Cardiac septum (tissue), 1 donor: Measurements from ENCODE around the gene ZNF234. TPM values are rescaled to one million over a fixed set of nuclear protein-coding genes. Genes with fewer than 3 reads are reported as not detected.
"Not testable (repeated sequence)": the region's sequence is repeated elsewhere in the genome, so short reads cannot be mapped to it uniquely, and the experiment has no call there.

Source experiments
- DNase-seq: peaks from one replicate; pipeline ENCODE4 v3.0.0-alpha.2; 2020; ENCODE audit warnings: low spot score
- intact Hi-C: fragments of 100-400 bp; cut with DNase I; formaldehyde crosslinking; loops from one replicate; pipeline ENCODE4 v1.14.0; 2022
- total RNA-seq: library from RNA; stranded (reverse); fragmentation: NEBNext Ultra II Directional; extraction: Animal tissue kit (Norgen Biotek cat#: 25700); gene quantifications from one replicate; pipeline ENCODE4 v1.2.1, GENCODE V29; 2021
- donor health status: DM: no; HTN: no; CAD: no.

ZNF234 gene
- total RNA-seq, 1 donor from 2014 or later = 9.6 TPM

DNA sequence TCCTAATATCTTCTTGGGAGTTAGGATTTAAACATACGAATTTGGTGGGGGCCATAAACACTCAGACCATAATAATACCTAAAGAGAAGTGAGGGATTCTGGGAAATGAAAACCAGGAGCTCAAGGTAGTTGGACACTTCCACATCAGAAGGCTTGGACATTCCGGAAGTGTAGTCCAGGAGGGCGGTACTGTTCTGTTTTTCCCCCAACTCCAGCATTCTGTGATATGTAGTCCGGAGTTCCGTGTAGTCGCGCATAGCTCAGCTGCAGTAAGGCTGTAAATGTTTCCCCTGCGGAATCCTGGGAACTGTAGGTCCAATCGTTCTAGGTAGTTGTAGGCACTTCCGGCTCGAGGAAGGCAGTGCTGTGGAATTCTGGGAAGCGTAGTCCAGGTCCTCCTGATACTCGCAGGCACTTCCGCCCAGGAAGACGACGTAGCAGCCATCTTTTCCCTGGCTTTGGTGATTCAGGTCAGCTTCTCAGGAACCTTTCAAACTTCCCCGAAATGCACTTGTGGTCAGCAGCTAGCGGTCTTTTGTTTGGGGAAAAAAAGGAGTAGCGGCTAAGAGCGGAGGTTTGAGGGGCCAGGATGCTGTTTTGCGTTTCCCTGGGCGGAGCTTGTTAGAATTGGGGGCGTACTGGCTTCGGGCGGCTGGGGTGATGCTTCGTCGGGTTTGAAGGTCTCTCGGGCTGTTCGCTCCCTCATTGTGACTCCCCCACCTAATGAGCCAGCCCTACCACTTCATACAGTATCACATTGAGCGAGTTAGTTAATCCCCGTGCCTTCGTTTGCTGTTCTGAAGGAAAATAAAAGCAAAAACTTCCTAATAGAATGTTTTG lies 23.5 kb downstream of the ZNF234 start, which contains the start of gene ZNF226:
TSS of gene ZNF226 (plus strand) at position 428 of the 840 bp plus-strand sequence. CDS start 4,981 bp downstream, outside the sequence.
- peak; percentile 95 for DNase-seq
- intact Hi-C loops = loop anchor here (1.0 to 5.0 kb wide), 4 partner anchors 24 to 113 kb away; partner anchors contain the start of genes ZNF223, ZNF225 and ZNF234

DNA sequence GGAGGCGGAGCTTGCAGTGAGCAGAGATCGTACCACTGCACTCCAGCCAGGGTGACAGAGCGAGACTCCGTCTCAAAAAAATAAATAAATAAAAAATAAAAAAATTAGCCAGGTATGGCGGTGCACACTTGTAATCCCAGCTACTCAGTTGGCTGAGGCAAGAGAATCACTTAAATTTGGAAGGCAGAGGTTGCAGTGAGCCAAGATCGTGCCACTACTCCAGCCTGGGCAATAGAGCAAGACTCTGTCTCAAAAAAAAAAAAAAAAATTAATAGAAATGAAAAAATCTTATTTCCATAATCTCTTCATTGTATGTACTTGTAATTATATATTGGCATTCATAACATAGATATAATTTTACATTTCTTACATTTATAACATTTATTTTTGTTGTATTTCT lies 29.3 kb downstream of the ZNF234 start:
- intact Hi-C loops, DNase-seq: not testable (repeated sequence)

DNA sequence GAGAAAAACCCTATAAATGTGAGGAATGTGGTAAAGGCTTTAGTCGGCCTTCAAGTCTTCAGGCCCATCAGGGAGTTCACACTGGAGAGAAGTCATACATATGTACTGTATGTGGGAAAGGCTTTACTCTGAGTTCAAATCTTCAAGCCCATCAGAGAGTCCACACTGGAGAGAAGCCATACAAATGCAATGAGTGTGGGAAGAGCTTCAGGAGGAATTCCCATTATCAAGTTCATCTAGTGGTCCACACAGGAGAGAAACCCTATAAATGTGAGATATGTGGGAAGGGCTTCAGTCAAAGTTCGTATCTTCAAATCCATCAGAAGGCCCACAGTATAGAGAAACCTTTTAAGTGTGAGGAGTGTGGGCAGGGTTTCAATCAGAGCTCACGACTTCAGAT lies 35.2 kb downstream of the ZNF234 start:
- DNase-seq = no peak
- intact Hi-C loops = no loop called here

DNA sequence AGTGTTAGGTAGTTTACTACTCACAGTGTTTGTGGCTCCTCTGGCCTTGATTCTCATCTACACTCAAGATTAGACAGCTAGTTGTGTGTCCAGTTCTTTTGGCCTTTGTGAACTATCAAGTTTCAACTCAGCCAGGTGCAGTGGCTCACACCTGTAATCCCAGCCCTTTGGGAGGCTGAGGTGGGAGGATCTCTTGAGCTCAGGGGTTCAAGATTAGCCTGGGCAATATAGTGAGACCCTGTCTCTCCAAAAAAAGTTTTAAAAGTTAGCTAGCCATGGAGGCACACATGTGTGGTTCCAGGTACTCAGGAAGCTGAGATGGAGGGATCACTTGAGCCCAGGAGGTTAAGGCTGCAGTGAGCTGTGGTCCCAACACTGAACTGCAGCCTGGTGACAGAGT lies 39.6 kb downstream of the ZNF234 start:
- DNase-seq = no peak
- intact Hi-C loops = no loop called here

DNA sequence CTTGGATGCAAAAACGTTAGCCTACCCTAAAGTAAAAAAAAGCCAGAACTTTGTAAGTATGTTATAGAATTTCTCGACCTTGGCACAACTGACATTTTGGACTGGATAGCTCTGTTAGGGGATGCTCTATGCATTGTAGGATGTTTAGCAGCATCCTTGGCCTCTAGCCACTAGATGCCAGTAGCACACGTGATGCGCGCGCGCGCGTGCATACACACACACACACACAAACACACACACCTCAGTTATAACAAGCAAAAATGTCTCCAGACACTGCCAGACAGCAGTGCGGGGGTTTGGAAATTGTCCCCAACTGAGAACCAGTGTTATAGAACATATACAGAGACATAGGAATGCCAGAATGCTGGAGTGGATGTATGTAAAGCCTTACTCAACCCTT lies 40.8 kb downstream of the ZNF234 start:
- no peak for DNase-seq
- intact Hi-C loops = no loop called here

DNA sequence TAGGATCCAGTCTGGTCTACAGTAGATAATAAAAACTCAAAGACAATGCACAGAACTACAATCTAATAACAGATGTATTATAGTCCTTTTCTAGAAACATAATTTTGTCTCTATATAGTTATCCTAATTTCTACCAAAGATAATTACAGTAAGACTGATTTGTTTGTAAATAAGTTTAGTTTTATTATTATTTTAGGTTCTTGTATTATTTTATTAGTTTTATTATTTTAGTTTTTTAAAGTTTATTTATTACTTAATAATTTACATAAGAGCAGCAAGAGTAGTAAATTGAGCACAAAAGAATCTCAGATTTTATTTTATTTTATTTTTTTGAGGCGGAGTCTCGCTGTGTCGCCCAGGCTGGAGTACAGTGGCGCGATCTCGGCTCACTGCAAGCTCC lies 48.7 kb downstream of the ZNF234 start:
- intact Hi-C loops = no loop called here
- DNase-seq = no peak

DNA sequence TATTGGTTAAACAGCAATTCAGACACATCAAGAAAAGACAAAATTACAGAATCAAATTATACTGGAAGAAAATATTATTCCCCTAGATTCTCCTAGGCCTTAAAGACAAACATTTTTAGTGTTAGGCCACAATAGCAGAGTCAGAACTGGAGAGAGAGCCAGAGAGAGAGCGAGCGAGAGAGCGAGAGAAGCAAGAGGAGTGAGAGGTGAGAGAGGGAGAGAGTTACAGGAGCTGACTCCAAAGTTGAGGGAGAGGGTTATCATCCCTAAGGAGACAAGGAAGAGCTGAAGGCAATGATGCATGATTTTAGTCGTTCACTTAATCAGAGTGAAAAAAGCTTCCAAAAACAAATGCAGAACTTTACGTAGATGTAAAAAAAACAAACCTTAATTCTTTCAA lies 50.8 kb downstream of the ZNF234 start:
- intact Hi-C loops = no loop called here
- DNase-seq = no peak

DNA sequence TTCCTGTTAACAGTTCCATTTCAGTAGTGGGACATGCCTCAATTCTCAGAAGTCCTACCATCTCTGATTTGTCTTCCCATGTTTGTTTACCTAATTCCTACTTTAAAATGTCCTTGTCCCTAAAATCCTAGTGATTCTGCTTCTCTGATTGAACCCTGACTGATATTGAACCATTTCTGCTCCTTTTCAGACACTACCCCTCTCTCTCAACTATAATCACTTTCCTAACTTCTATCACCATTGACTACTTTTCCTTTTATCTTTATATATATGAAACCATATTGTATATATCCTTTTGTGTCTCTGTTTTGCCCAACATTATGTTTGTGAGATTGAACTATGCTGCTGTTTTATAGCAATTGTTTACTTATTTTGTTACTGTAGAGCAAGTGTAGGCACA lies 55.4 kb downstream of the ZNF234 start:
- no peak for DNase-seq
- intact Hi-C loops = no loop called here

DNA sequence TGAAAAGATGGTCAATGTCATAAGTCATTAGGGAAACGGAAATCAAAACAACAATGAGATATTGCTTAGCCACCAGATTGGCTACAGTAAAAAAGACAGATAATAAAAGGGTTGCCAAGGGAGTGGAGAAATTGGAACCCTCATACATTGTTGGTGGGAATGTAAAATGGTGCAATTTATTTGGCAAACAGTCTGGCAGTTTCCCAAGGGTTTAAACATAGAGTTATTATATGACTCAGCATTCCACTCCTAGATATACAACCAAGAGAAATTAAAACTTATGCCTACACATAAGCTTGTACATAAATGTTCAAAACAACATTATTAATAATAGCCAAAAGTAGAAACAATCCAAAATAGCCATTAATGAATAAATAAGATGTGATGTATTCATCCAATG lies 61.1 kb downstream of the ZNF234 start:
- no peak for DNase-seq
- intact Hi-C loops = loop anchor here (10.0 kb wide), 1 partner anchor 198 kb away; the partner anchor contains the start of gene ZNF230

DNA sequence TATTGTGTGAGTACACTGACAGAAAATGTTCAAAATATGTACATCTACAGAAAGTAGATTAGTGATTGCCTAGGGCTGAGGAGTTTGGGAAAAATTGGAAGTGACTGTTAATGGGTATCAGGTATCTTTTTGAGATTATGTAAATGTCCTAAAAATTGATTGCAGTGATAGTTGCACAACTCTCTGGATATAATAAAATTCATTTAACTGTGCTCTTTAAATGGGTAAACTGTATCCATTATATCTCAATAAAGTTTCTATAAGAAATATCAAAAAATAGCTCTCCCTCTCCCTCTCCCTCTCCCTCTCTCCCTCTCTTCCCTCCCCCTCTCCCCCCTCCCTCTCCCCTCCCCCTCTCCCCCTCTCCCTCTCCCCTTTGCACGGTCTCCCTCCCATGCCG lies 61.6 kb downstream of the ZNF234 start:
- intact Hi-C loops = loop anchor here (10.0 kb wide), 1 partner anchor 198 kb away; the partner anchor contains the start of gene ZNF230
- DNase-seq = no peak

DNA sequence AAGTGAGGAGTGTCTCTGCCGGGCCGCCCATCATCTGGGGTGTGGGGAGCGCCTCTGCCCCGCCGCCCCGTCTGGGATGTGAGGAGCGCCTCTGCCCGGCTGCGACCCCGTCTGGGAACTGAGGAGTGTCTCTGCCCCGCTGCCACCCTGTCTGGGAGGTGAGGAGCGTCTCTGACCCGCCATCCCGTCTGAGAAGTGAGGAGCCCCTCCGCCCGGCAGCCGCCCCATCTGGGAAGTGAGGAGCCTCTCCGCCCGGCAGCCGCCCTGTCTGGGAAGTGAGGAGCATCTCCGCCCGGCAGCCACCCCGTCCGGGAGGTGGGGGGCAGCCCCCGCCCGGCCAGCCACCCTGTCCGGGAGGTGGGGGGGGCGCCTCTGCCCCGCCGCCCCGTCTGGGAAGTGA lies 62.5 kb downstream of the ZNF234 start:
- not testable (repeated sequence) for DNase-seq

DNA sequence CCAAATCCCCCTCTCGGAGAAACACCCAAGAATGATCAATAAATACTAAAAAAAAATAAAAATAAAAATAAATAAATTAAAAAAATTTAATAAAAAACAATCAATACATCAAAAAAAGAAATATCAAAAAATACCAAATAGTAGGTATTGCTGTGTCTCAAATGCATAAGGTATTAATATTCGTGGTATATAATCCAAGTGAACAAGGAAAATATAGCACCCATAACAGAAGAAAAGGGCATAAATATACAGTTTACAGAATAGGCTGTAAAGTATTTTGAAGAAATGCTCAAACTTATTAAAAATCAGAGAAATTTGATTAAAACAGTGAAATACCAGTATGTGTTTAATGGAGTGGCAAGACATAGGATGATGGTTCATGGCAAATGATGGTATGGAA lies 63.4 kb downstream of the ZNF234 start:
- DNase-seq = no peak
- intact Hi-C loops = loop anchor here (5.0 to 10.0 kb wide), 3 partner anchors 112 to 200 kb away; partner anchors contain the start of genes ZNF224, ZNF230 and ZNF285

More for the DNA sequence above, 62.5 kb downstream of the ZNF234 start:
- intact Hi-C loops = loop anchor here (10.0 kb wide), 1 partner anchor 199 kb away; the partner anchor contains the start of gene ZNF230

DNA sequence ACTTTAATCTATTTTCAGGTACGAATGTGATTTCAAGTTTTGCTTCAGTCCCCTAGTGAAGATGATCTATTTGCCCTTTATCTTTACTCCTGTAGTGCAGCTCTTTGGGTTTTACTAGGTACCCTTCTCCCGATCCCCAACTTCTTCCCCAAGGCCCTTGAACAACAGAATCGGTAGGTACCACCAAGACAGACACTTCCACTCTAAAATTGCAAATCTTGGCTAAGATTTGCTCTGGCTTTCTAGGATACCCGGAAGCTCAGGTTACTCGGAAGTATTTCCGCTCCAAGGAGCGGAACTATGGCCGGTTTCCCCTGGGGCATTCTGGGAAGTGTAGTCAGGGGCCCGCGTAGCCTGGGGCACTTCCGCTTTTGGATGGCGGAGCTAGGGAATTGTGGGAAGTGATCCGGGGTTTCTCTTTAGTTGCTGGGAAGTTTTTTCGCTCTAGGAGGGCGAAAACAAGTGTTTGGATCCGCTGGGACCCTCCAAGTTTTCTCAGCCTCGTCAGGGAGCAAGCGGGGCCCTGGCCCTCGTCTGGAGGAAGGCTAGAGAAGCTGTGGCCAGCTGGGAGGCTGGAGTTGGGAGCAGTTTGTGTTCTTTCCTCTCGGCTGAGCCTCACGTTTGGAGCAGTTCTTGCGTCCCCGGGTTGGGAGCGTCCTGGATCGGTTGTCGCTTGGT lies 65.9 kb downstream of the ZNF234 start:
- intact Hi-C loops = loop anchor here (1.0 to 10.0 kb wide), 6 partner anchors 42 to 202 kb away; partner anchors contain the start of genes ZNF112, ZNF224, ZNF226 and ZNF230

More for the DNA sequence above, 65.9 kb downstream of the ZNF234 start:
- peak; percentile 94 for DNase-seq

Other genes with a start within 250 kb of the ZNF234 start
- 7.0 TPM for gene ZNF45, start 206.3 kb upstream of the ZNF234 start, total RNA-seq
- gene ZNF221, start 190.3 kb upstream of the ZNF234 start, total RNA-seq = 4.7 TPM
- 6.4 TPM for gene ZNF155, start 157.4 kb upstream of the ZNF234 start, total RNA-seq
- gene ZNF230, start 138.6 kb upstream of the ZNF234 start, total RNA-seq = 2.3 TPM
- 3.6 TPM for gene ZNF222, start 116.2 kb upstream of the ZNF234 start, total RNA-seq
- gene ZNF223, start 89.5 kb upstream of the ZNF234 start, total RNA-seq = 2.2 TPM
- 1.4 TPM for gene ZNF284, start 69.4 kb upstream of the ZNF234 start, total RNA-seq
- 12.9 TPM for gene ZNF224, start 47.2 kb upstream of the ZNF234 start, total RNA-seq
- 3.3 TPM for gene ZNF225, start 28.2 kb upstream of the ZNF234 start, total RNA-seq
- 25.6 TPM for gene ZNF226, start 23.5 kb downstream of the ZNF234 start, total RNA-seq
- gene ZNF227, start 71.0 kb downstream of the ZNF234 start, total RNA-seq = 15.4 TPM
- gene ZNF233, start 118.3 kb downstream of the ZNF234 start, total RNA-seq = 5.0 TPM
- 5.2 TPM for gene ZNF235, start 163.5 kb downstream of the ZNF234 start, total RNA-seq
- 3.8 TPM for gene ZNF112, start 215.1 kb downstream of the ZNF234 start, total RNA-seq